IPS-18a (cell line): ENCODE results near the gene C8A.

Source experiments
- H3K27ac ChIP-seq: one replicate; pipeline ENCODE4 v1.5.1; 2013; ENCODE audit warnings: low read length
- H3K27me3 ChIP-seq: one replicate; pipeline ENCODE4 v1.6.1; 2013; ENCODE audit warnings: mild to moderate bottlenecking, low read length; ENCODE audit not compliant: control insufficient read depth, insufficient read depth
- H3K36me3 ChIP-seq: one replicate; pipeline ENCODE4 v1.6.1; 2013; ENCODE audit warnings: low read depth, low read length; ENCODE audit not compliant: control insufficient read depth
- H3K4me1 ChIP-seq: one replicate; pipeline ENCODE4 v1.6.1; 2013; ENCODE audit warnings: low read depth, low read length; ENCODE audit not compliant: control insufficient read depth
- H3K4me3 ChIP-seq: one replicate; pipeline ENCODE4 v1.5.1; 2013; ENCODE audit warnings: low read length
- H3K9ac ChIP-seq: one replicate; pipeline ENCODE4 v1.6.1; 2013; ENCODE audit warnings: mild to moderate bottlenecking, low read length, moderate library complexity
- H3K9me3 ChIP-seq: one replicate; pipeline ENCODE4 v1.6.1; 2013; ENCODE audit warnings: low read depth, low read length; ENCODE audit not compliant: control insufficient read depth

C8A gene

GRCh38 chr1:56838759-56839158 lies 15.8 kb upstream of the C8A start:
- no peaks in the 10 kb centered on the region for H3K4me1 ChIP-seq
- no peak overlapping the region for H3K4me3 ChIP-seq
- no peak overlapping the region for H3K9ac ChIP-seq
- H3K9me3 ChIP-seq = no peaks in the 10 kb centered on the region
- no peaks in the 10 kb centered on the region for H3K36me3 ChIP-seq
- H3K27ac ChIP-seq = no peak overlapping the region
- H3K27me3 ChIP-seq = no peaks in the 10 kb centered on the region

GRCh38 chr1:56843544-56843943 lies 11.1 kb upstream of the C8A start:
- Histone ChIP-seq H3K27ac (no peak overlapping the region), H3K4me1 (no peaks in the 10 kb centered on the region), H3K9ac (no peak overlapping the region), H3K27me3 (no peaks in the 10 kb centered on the region), H3K9me3 (no peaks in the 10 kb centered on the region), H3K4me3 (no peak overlapping the region), H3K36me3 (no peaks in the 10 kb centered on the region)

GRCh38 chr1:56844545-56845136 lies 10.0 kb upstream of the C8A start:
- H3K9ac ChIP-seq = no peak overlapping the region
- peaks cover 5% of the 10 kb centered on the region for H3K4me1 ChIP-seq
- H3K27ac ChIP-seq = no peak overlapping the region
- H3K36me3 ChIP-seq = no peaks in the 10 kb centered on the region
- H3K4me3 ChIP-seq = no peak overlapping the region
- no peaks in the 10 kb centered on the region for H3K27me3 ChIP-seq
- H3K9me3 ChIP-seq = no peaks in the 10 kb centered on the region

- no peaks in the 10 kb centered on the region for H3K9me3 ChIP-seq
- H3K9ac ChIP-seq = no peak overlapping the region
- no peaks in the 10 kb centered on the region for H3K36me3 ChIP-seq
- peaks cover 6% of the 10 kb centered on the region for H3K4me1 ChIP-seq
- no peak overlapping the region for H3K4me3 ChIP-seq
- no peak overlapping the region for H3K27ac ChIP-seq
- H3K27me3 ChIP-seq = no peaks in the 10 kb centered on the region
Measured at GRCh38 chr1:56845343-56845742, 9.3 kb upstream of the C8A start.

- no peaks in the 10 kb centered on the region for H3K27me3 ChIP-seq
- H3K36me3 ChIP-seq = no peaks in the 10 kb centered on the region
- no peak overlapping the region for H3K9ac ChIP-seq
- peaks cover 6% of the 10 kb centered on the region for H3K4me1 ChIP-seq
- H3K27ac ChIP-seq = no peak overlapping the region
- H3K4me3 ChIP-seq = no peak overlapping the region
- H3K9me3 ChIP-seq = no peaks in the 10 kb centered on the region
Measured at GRCh38 chr1:56849750-56850149, 4.8 kb upstream of the C8A start.

GRCh38 chr1:56850411-56850810 lies 4.2 kb upstream of the C8A start:
- no peaks in the 10 kb centered on the region for H3K27me3 ChIP-seq

GRCh38 chr1:56850922-56851321 lies 3.7 kb upstream of the C8A start:
- Histone ChIP-seq H3K27me3 (no peaks in the 10 kb centered on the region), H3K9ac (no peak overlapping the region), H3K36me3 (no peaks in the 10 kb centered on the region), H3K9me3 (no peaks in the 10 kb centered on the region), H3K4me1 (peaks cover 6% of the 10 kb centered on the region), H3K4me3 (no peak overlapping the region), H3K27ac (no peak overlapping the region)

More at GRCh38 chr1:56850411-56850810, 4.2 kb upstream of the C8A start:
- no peak overlapping the region for H3K9ac ChIP-seq
- no peaks in the 10 kb centered on the region for H3K36me3 ChIP-seq
- no peaks in the 10 kb centered on the region for H3K9me3 ChIP-seq
- no peak overlapping the region for H3K27ac ChIP-seq
- no peak overlapping the region for H3K4me3 ChIP-seq
- H3K4me1 ChIP-seq = peaks cover 6% of the 10 kb centered on the region

GRCh38 chr1:56852476-56852875 lies 2.1 kb upstream of the C8A start:
- Histone ChIP-seq H3K4me3 (no peak overlapping the region), H3K27ac (no peak overlapping the region), H3K9me3 (no peaks in the 10 kb centered on the region), H3K4me1 (peaks cover 6% of the 10 kb centered on the region), H3K9ac (no peak overlapping the region), H3K27me3 (no peaks in the 10 kb centered on the region), H3K36me3 (no peaks in the 10 kb centered on the region)

GRCh38 chr1:56855190-56855589 lies 593 bp downstream of the C8A start:
- Histone ChIP-seq H3K9me3 (no peaks in the 10 kb centered on the region), H3K27ac (no peak overlapping the region), H3K36me3 (no peaks in the 10 kb centered on the region), H3K4me3 (no peak overlapping the region), H3K4me1 (no peaks in the 10 kb centered on the region), H3K27me3 (no peaks in the 10 kb centered on the region), H3K9ac (no peak overlapping the region)

GRCh38 chr1:56856186-56856585 lies 1.6 kb downstream of the C8A start:
- no peak overlapping the region for H3K27ac ChIP-seq

GRCh38 chr1:56859287-56859686 lies 4.7 kb downstream of the C8A start:
- Histone ChIP-seq H3K36me3 (no peaks in the 10 kb centered on the region), H3K27me3 (no peaks in the 10 kb centered on the region), H3K9ac (no peak overlapping the region), H3K4me1 (no peaks in the 10 kb centered on the region), H3K4me3 (no peak overlapping the region), H3K27ac (no peak overlapping the region), H3K9me3 (no peaks in the 10 kb centered on the region)

More at GRCh38 chr1:56856186-56856585, 1.6 kb downstream of the C8A start:
- Histone ChIP-seq H3K9me3 (no peaks in the 10 kb centered on the region), H3K4me3 (no peak overlapping the region), H3K9ac (no peak overlapping the region), H3K4me1 (no peaks in the 10 kb centered on the region), H3K36me3 (no peaks in the 10 kb centered on the region), H3K27me3 (no peaks in the 10 kb centered on the region)

- Histone ChIP-seq H3K36me3 (no peaks in the 10 kb centered on the region), H3K4me3 (no peak overlapping the region), H3K9me3 (no peaks in the 10 kb centered on the region), H3K27me3 (no peaks in the 10 kb centered on the region), H3K4me1 (no peaks in the 10 kb centered on the region), H3K27ac (no peak overlapping the region), H3K9ac (no peak overlapping the region)
Measured at GRCh38 chr1:56863265-56863992, 8.8 kb downstream of the C8A start.
